HL-60 (cell line): ENCODE data around the gene ADIPOR2.
A peak's percentile ranks its signal among the peaks of the same experiment; 100 is the strongest.

ENCODE experiments used
- DNase-seq, 2 experiments: peaks; one replicate each; pipeline ENCODE4 v3.0.0-alpha.2; 2010 to 2020; ENCODE audit warnings: low read depth in 1 of 2, low spot score in 1 of 2
- H3K27ac ChIP-seq: fragments of 250-450 bp; sonication (Bioruptor Pico); replicated peaks from 2 replicates; pipeline ENCODE4 v1.5.1; 2020; ENCODE audit warnings: mild to moderate bottlenecking, moderate library complexity
- H3K27me3 ChIP-seq: fragments of 250-450 bp; sonication (Bioruptor Pico); 2 replicates; pipeline ENCODE4 v1.5.1; 2021; ENCODE audit warnings: mild to moderate bottlenecking, moderate library complexity; ENCODE audit not compliant: insufficient read depth, poor library complexity, severe bottlenecking
- H3K4me3 ChIP-seq: replicated peaks from 2 replicates; pipeline ENCODE4 v1.5.1; 2011; ENCODE audit warnings: mild to moderate bottlenecking, control low read depth, low read length; ENCODE audit not compliant: insufficient read depth
- CTCF ChIP-seq: IDR thresholded peaks from one replicate; pipeline ENCODE4 v1.5.1; 2011; ENCODE audit warnings: low read length, control low read depth, inconsistent platforms; ENCODE audit not compliant: insufficient read depth
- GABPA ChIP-seq: IDR thresholded peaks from 2 replicates; pipeline ENCODE4 v1.6.1; 2012; ENCODE audit warnings: low read depth
- POLR2AphosphoS5 ChIP-seq: IDR thresholded peaks from 2 replicates; pipeline ENCODE4 v1.6.1; 2012; ENCODE audit warnings: low read depth
- REST ChIP-seq: IDR thresholded peaks from 2 replicates; pipeline ENCODE4 v1.6.1; 2012; ENCODE audit warnings: low read depth; ENCODE audit not compliant: insufficient replicate concordance
- SPI1 ChIP-seq: IDR thresholded peaks from 2 replicates; pipeline ENCODE4 v1.6.1; 2012; ENCODE audit warnings: low read depth, mild to moderate bottlenecking, borderline replicate concordance

Gene ADIPOR2

GRCh38 chr12:1794440-1795090 is 103.7 kb downstream of the ADIPOR2 start:
- Histone ChIP-seq H3K27ac (no peak overlapping the region), H3K27me3 (no peaks in the 10 kb centered on the region), H3K4me3 (no peak overlapping the region)
- no peak for TF ChIP-seq GABPA
- no peak for TF ChIP-seq SPI1
- TF ChIP-seq CTCF = no peak
- no peak for TF ChIP-seq REST
- no peak for TF ChIP-seq POLR2AphosphoS5
- no peak for DNase-seq

GRCh38 chr12:1795221-1795784 is 104.4 kb downstream of the ADIPOR2 start:
- TF ChIP-seq SPI1 (no peak), REST (no peak), POLR2AphosphoS5 (no peak), GABPA (no peak), CTCF (no peak)
- no peaks in the 10 kb centered on the region for H3K27me3 ChIP-seq
- DNase-seq = no peak
- no peak overlapping the region for H3K27ac ChIP-seq
- H3K4me3 ChIP-seq = no peak overlapping the region

- Histone ChIP-seq H3K27ac (peak overlapping the region; percentile 96), H3K4me3 (peak overlapping the region; percentile 49)
Observed at GRCh38 chr12:1795785-1796514, 105.1 kb downstream of the ADIPOR2 start.

More at GRCh38 chr12:1795785-1796514, 105.1 kb downstream of the ADIPOR2 start:
- H3K27me3 ChIP-seq = no peaks in the 10 kb centered on the region
- peak; percentile 88 for TF ChIP-seq CTCF
- TF ChIP-seq POLR2AphosphoS5 = peak; percentile 91
- no peak for TF ChIP-seq GABPA
- DNase-seq = peak; percentile 92 to 94
